Measurements from ENCODE around the gene OGFOD1. TPM values are rescaled to one million over a fixed set of nuclear protein-coding genes. Genes with fewer than 3 reads are reported as not detected.

OGFOD1 gene
- total and polyA plus RNA-seq, 9 of the 15 experiments (the other 6 are each of a cell fraction or from before 2014, with no cell fraction given) = 60.4 to 134 (median 85.8) TPM

GRCh38 chr16:56505181-56505580, 53.8 kb downstream of the OGFOD1 start:
- TF ChIP-seq ZNF184 (CRISPR knock-in tag; IDR thresholded peaks at IDR 0.05) (no peak), RFX1 (IDR thresholded peaks at IDR 0.05) (peak; percentile 14; the same call in 1 of the 2 replicates), ZKSCAN8 (CRISPR knock-in tag; IDR thresholded peaks at IDR 0.05) (no peak), UBTF (IDR thresholded peaks at IDR 0.05; ENCODE audit: borderline replicate concordance in 1 of 2, low read depth in 2 of 2, low read length in 2 of 2) (no peak), TCF15 (CRISPR knock-in tag; IDR thresholded peaks at IDR 0.05) (no peak), ZC3H4 (CRISPR knock-in tag; IDR thresholded peaks at IDR 0.05; ENCODE audit: borderline replicate concordance) (no peak), TAF15 (IDR thresholded peaks at IDR 0.05; ENCODE audit: low read depth, low read length) (no peak), CTCF (IDR thresholded peaks at IDR 0.05 in 2 of 3, conservative IDR thresholded peaks at IDR 0.05 in 1 of 3; ENCODE audit: insufficient read depth in 2 of 3, low read depth in 1 of 3, low read length in 3 of 3) (no peak)
- WGBS (ENCODE audit: insufficient coverage, low coverage, missing lambda C conversion rate) = 41% methylated on average over 3 of the region's 3 CpGs
- H3K4me3 ChIP-seq = no peak overlapping the region
- in situ Hi-C loops (cut with MboI) = no loop called here
- no peak for ATAC-seq
- DNase-seq (ENCODE audit: extremely low read depth in 1 of 4, low spot score in 3 of 4) = no peak
- H3K27me3 ChIP-seq (ENCODE audit: control insufficient read depth in 2 of 2, insufficient read depth in 2 of 2, low read length in 2 of 2) = no peaks in the 10 kb centered on the region
- no peaks in the 10 kb centered on the region; a peak in 1 of 5 replicates for H3K4me1 ChIP-seq (replicated peaks in 1 of 2; ENCODE audit: control insufficient read depth in 2 of 2, insufficient read depth in 2 of 2, low read length in 2 of 2)
- ChIA-PET POLR2A (interaction anchor here (0.9 to 2.0 kb wide), 3 partner anchors 8 to 11 kb away, joined by 3 to 6 read pairs (median 3); no protein-coding TSS in a partner anchor), CTCF (ENCODE audit: low intra/inter-chr PET ratio) (no interaction called here)
- H3K9me1 ChIP-seq (ENCODE audit: control insufficient read depth, insufficient read depth, low read length) = no peaks in the 10 kb centered on the region
- intact Hi-C loops (cut with micrococcal nuclease) = no loop called here
- H3K9me3 ChIP-seq (replicated peaks; ENCODE audit: control insufficient read depth, insufficient read depth, low read depth, low read length) = no peaks in the 10 kb centered on the region
- FAIRE-seq = no peak
- no peak overlapping the region for H3K4me2 ChIP-seq (ENCODE audit: insufficient read depth, low read length)
- H3K9ac ChIP-seq (ENCODE audit: insufficient read depth in 1 of 2, low read depth in 2 of 2, low read length in 2 of 2) = no peak overlapping the region
- no peaks in the 10 kb centered on the region for H3K79me2 ChIP-seq (ENCODE audit: control insufficient read depth, insufficient read depth, low read length)
- no peaks in the 10 kb centered on the region; the same call in 1 of the 2 replicates for H4K20me1 ChIP-seq (replicated peaks; ENCODE audit: control insufficient read depth, insufficient read depth, low read length)
- H3K36me3 ChIP-seq (ENCODE audit: control insufficient read depth, insufficient read depth, low read length) = no peaks in the 10 kb centered on the region
- no peak overlapping the region for H3K27ac ChIP-seq (ENCODE audit: extremely low read depth, low read depth, low read length)
- no peak overlapping the region for H2AFZ ChIP-seq (ENCODE audit: low read depth, low read length)
- BruUV-seq (replicated peaks) = no TSS peak
